IMR-90 (cell line): ENCODE data around the gene CBR1. TPM values are rescaled to one million over a fixed set of nuclear protein-coding genes. Genes with fewer than 3 reads are reported as not detected.

Experiments
- ATAC-seq: fragments of 200-7000 bp; cut with Tn5 transposase; 2 replicates; pipeline ENCODE4 v1.9.1; 2020; ENCODE audit warnings: low read depth, mild to moderate bottlenecking, moderate library complexity
- BruUV-seq: library from RNA; stranded (reverse); fragments of 400-500 nt; replicated peaks from 2 replicates; lab custom pipeline; 2021; lab: Mats Ljungman, UMichigan
- CTCF ChIA-PET: fragments of 300-600 bp; formaldehyde crosslinking; extraction: SDS; loops from one replicate; lab custom pipeline; 2021; ENCODE audit warnings: antibody characterized with exemption; lab: Yijun Ruan, JAX
- POLR2A ChIA-PET: fragments of 300-600 bp; sonication (Branson Sonifier 250); formaldehyde crosslinking; loops from one replicate; lab custom pipeline; 2022; ENCODE audit warnings: antibody characterized with exemption; ENCODE audit not compliant: unreplicated experiment; lab: Charles Lee
- DNase-seq: peaks from one replicate; pipeline ENCODE4 v3.0.0; 2013
- H2AFZ ChIP-seq: replicated peaks from 2 replicates; pipeline ENCODE3; 2013; ENCODE audit warnings: low read length, mild to moderate bottlenecking; ENCODE audit not compliant: poor library complexity
- H2AK5ac ChIP-seq: 2 replicates; pipeline ENCODE4 v1.6.1; 2013; ENCODE audit warnings: low read depth, low read length, inconsistent platforms
- H2AK9ac ChIP-seq: replicated peaks from 2 replicates; pipeline ENCODE3; 2013; ENCODE audit warnings: mild to moderate bottlenecking, low read depth, low read length, moderate library complexity; ENCODE audit not compliant: poor library complexity
- H2BK120ac ChIP-seq: 2 replicates; pipeline ENCODE4 v1.6.1; 2013; ENCODE audit warnings: low read depth, low read length, inconsistent platforms
- H2BK15ac ChIP-seq: 3 replicates; pipeline ENCODE4 v1.6.1; 2013; ENCODE audit warnings: low read depth, low read length, inconsistent platforms
- H2BK20ac ChIP-seq: 2 replicates; pipeline ENCODE4 v1.6.1; 2013; ENCODE audit warnings: low read depth, mild to moderate bottlenecking, inconsistent platforms, low read length, moderate library complexity
- H2BK5ac ChIP-seq: 2 replicates; pipeline ENCODE4 v1.6.1; 2013; ENCODE audit warnings: mild to moderate bottlenecking, low read depth, low read length, inconsistent platforms; ENCODE audit not compliant: poor library complexity, severe bottlenecking
- H3K14ac ChIP-seq: replicated peaks from 2 replicates; pipeline ENCODE4 v1.6.1; 2013; ENCODE audit warnings: low read depth, low read length, inconsistent platforms
- H3K18ac ChIP-seq: 2 replicates; pipeline ENCODE4 v1.6.1; 2013; ENCODE audit warnings: low read depth, low read length, control low read depth
- H3K23ac ChIP-seq: 2 replicates; pipeline ENCODE4 v1.6.1; 2013; ENCODE audit warnings: low read depth, low read length, inconsistent platforms
- H3K27ac ChIP-seq: 2 replicates; pipeline ENCODE4 v1.5.1; 2013; ENCODE audit warnings: mild to moderate bottlenecking, control low read depth, low read length; ENCODE audit not compliant: insufficient read depth
- H3K27me3 ChIP-seq: 2 replicates; pipeline ENCODE4 v1.6.1; 2013; ENCODE audit warnings: low read length; ENCODE audit not compliant: control insufficient read depth, insufficient read depth
- H3K36me3 ChIP-seq: 2 replicates; pipeline ENCODE4 v1.6.1; 2013; ENCODE audit warnings: low read length, mixed read lengths; ENCODE audit not compliant: control insufficient read depth, insufficient read depth
- H3K4ac ChIP-seq: 2 replicates; pipeline ENCODE4 v1.6.1; 2013; ENCODE audit warnings: low read depth, low read length, inconsistent platforms
- H3K4me1 ChIP-seq: 2 replicates; pipeline ENCODE4 v1.6.1; 2013; ENCODE audit warnings: low read length, mixed read lengths; ENCODE audit not compliant: control insufficient read depth, insufficient read depth
- H3K4me2 ChIP-seq: 2 replicates; pipeline ENCODE4 v1.6.1; 2013; ENCODE audit warnings: low read depth, mild to moderate bottlenecking, control low read depth, low read length, moderate library complexity
- H3K4me3 ChIP-seq: 2 replicates; pipeline ENCODE4 v1.5.1; 2013; ENCODE audit warnings: low read depth, mild to moderate bottlenecking, control low read depth, low read length, moderate library complexity; ENCODE audit not compliant: insufficient read depth
- H3K56ac ChIP-seq: 2 replicates; pipeline ENCODE4 v1.6.1; 2013; ENCODE audit warnings: low read length, inconsistent platforms; ENCODE audit not compliant: insufficient read depth; ENCODE audit errors: extremely low read depth
- H3K79me1 ChIP-seq, 2 experiments: 2 replicates each; pipeline ENCODE4 v1.6.1; 2013; ENCODE audit warnings: low read length in 2 of 2, inconsistent platforms in 1 of 2, low read depth in 1 of 2
- H3K9ac ChIP-seq: 2 replicates; pipeline ENCODE4 v1.6.1; 2013; ENCODE audit warnings: low read depth, low read length, control low read depth
- H3K9me1 ChIP-seq: 2 replicates; pipeline ENCODE4 v1.6.1; 2013; ENCODE audit warnings: low read length, inconsistent platforms; ENCODE audit not compliant: insufficient read depth
- H3K9me3 ChIP-seq: 2 replicates; pipeline ENCODE4 v1.6.1; 2013; ENCODE audit warnings: low read length; ENCODE audit not compliant: control insufficient read depth, insufficient read depth
- H4K20me1 ChIP-seq: 2 replicates; pipeline ENCODE4 v1.6.1; 2013; ENCODE audit warnings: low read length, inconsistent platforms; ENCODE audit not compliant: insufficient read depth
- H4K5ac ChIP-seq: 2 replicates; pipeline ENCODE4 v1.6.1; 2013; ENCODE audit warnings: mild to moderate bottlenecking, low read depth, low read length, control low read depth
- H4K8ac ChIP-seq, 2 experiments: 2 replicates each; pipeline ENCODE4 v1.6.1; 2013; ENCODE audit warnings: low read depth in 2 of 2, low read length in 2 of 2, control low read depth in 1 of 2, inconsistent platforms in 1 of 2
- H4K91ac ChIP-seq: 2 replicates; pipeline ENCODE4 v1.6.1; 2013; ENCODE audit warnings: low read depth, low read length, inconsistent platforms; ENCODE audit not compliant: insufficient read depth
- BHLHE40 ChIP-seq: fragments of 150-350 bp; IDR thresholded peaks from 2 replicates; pipeline ENCODE4 v1.6.1; 2016; ENCODE audit warnings: mild to moderate bottlenecking, low read depth, low read length
- CEBPB ChIP-seq: IDR thresholded peaks from 2 replicates; pipeline ENCODE4 v1.6.1; 2012; ENCODE audit warnings: low read depth, low read length, improper control_type of control experiment
- CTCF ChIP-seq: conservative IDR thresholded peaks from 2 replicates; pipeline ENCODE4 v1.5.1; 2012; ENCODE audit warnings: mild to moderate bottlenecking, low read depth, low read length, improper control_type of control experiment
- ELK1 ChIP-seq: fragments of 150-350 bp; IDR thresholded peaks from 2 replicates; pipeline ENCODE4 v1.6.1; 2016; ENCODE audit warnings: low read depth, mild to moderate bottlenecking, low read length, moderate library complexity, borderline replicate concordance
- MAZ ChIP-seq: IDR thresholded peaks from 2 replicates; pipeline ENCODE4 v1.6.1; 2012; ENCODE audit warnings: low read depth, mild to moderate bottlenecking, low read length, improper control_type of control experiment, moderate library complexity, borderline replicate concordance
- MXI1 ChIP-seq: IDR thresholded peaks from 2 replicates; pipeline ENCODE4 v1.6.1; 2012; ENCODE audit warnings: low read depth, mild to moderate bottlenecking, low read length, moderate library complexity, borderline replicate concordance
- NFE2L2 ChIP-seq: fragments of 150-350 bp; IDR thresholded peaks from 2 replicates; pipeline ENCODE4 v1.6.1; 2016; ENCODE audit warnings: low read depth, mild to moderate bottlenecking, low read length
- POLR2A ChIP-seq: IDR thresholded peaks from 2 replicates; pipeline ENCODE4 v1.6.1; 2012; ENCODE audit warnings: mild to moderate bottlenecking, low read depth, low read length
- RAD21 ChIP-seq: IDR thresholded peaks from 2 replicates; pipeline ENCODE4 v1.6.1; 2012; ENCODE audit warnings: low read length, improper control_type of control experiment
- RCOR1 ChIP-seq: IDR thresholded peaks from 2 replicates; pipeline ENCODE4 v1.6.1; 2012; ENCODE audit warnings: mild to moderate bottlenecking, low read length, improper control_type of control experiment; ENCODE audit not compliant: insufficient replicate concordance
- SMC3 ChIP-seq: fragments of 150-350 bp; IDR thresholded peaks from 2 replicates; pipeline ENCODE4 v1.6.1; 2016; ENCODE audit warnings: low read depth, mild to moderate bottlenecking, antibody characterized with exemption, low read length, moderate library complexity
- USF2 ChIP-seq: fragments of 150-350 bp; IDR thresholded peaks from 2 replicates; pipeline ENCODE4 v1.6.1; 2017; ENCODE audit warnings: mild to moderate bottlenecking, antibody characterized with exemption, low read length, low read depth
- WGBS, 2 experiments: methylation state at CpG; one replicate each; pipeline versions ENCODE4 v1.1.5 to v1.1.7; 2013; ENCODE audit warnings: missing lambda C conversion rate in 2 of 2; ENCODE audit not compliant: insufficient read length in 1 of 2; ENCODE audit errors: extremely low coverage in 2 of 2; 5-methylcytosine and 5-hydroxymethylcytosine counted together
- dilution Hi-C: fragments of 300-500 bp; cut with HindIII; formaldehyde crosslinking; loops from one replicate; pipeline ENCODE4 v1.14.3; 2018; ENCODE audit warnings: low sequenced_read_pairs; ENCODE audit not compliant: unreplicated experiment
- in situ Hi-C: fragments of 300-500 bp; cut with MboI; formaldehyde crosslinking; loops from 3 replicates; pipeline ENCODE4 v1.14.3; 2019; ENCODE audit warnings: low sequenced_read_pairs, inconsistent platforms, mixed read lengths
- intact Hi-C: fragments of 100-400 bp; cut with micrococcal nuclease; formaldehyde crosslinking; loops from 2 replicates; pipeline ENCODE4 v1.10.0; 2022
- polyA plus RNA-seq, 3 experiments: library from polyadenylated mRNA; depleted of rRNA; stranded (reverse); fragments of >200 nt; gene quantifications; 2 replicates each; pipeline ENCODE4 v1.2.3, GENCODE V29; 2012; ENCODE audit warnings: low replicate concordance in 1 of 3
- total RNA-seq: library from RNA; depleted of rRNA; stranded (reverse); fragments of >200 nt; gene quantifications from 2 replicates; pipeline ENCODE4 v1.2.3, GENCODE V29; 2012

The CBR1 gene
- total and polyA plus RNA-seq, 2 of the 4 experiments (the other 2 are of a cell fraction) = 122 to 222 TPM

- TF ChIP-seq USF2 = no peak
These were observed 17.7 kb downstream of the CBR1 start (continued) for GRCh38 chr21:36087362-36088138.

GRCh38 chr21:36089946-36090345, 20.1 kb downstream of the CBR1 start:
- no CpG with 5 or more reads among the region's 3 CpGs for WGBS, 2 experiments
- TF ChIP-seq SMC3 (no peak), BHLHE40 (no peak), MAZ (no peak), CTCF (no peak), ELK1 (no peak), POLR2A (no peak), MXI1 (no peak), RAD21 (no peak), RCOR1 (no peak), CEBPB (no peak), NFE2L2 (no peak)
- peaks cover 5% of the 10 kb centered on the region for H3K4me1 ChIP-seq
- dilution Hi-C loops = no loop called here
- H2BK120ac ChIP-seq = no peak overlapping the region
- H3K56ac ChIP-seq = no peak overlapping the region
- no peak overlapping the region for H2AFZ ChIP-seq
- ChIA-PET CTCF (interaction anchor here (2.2 kb wide), 1 partner anchor 23 kb away, joined by 6 read pairs; no protein-coding TSS in a partner anchor), POLR2A (no interaction called here)
- H3K18ac ChIP-seq = no peak overlapping the region
- no peaks in the 10 kb centered on the region for H4K20me1 ChIP-seq
- H3K4ac ChIP-seq = no peak overlapping the region
- H2BK20ac ChIP-seq = no peak overlapping the region
- H2BK5ac ChIP-seq = no peak overlapping the region
- peaks cover 4% of the 10 kb centered on the region; the same call in 1 of the 2 replicates for H3K27me3 ChIP-seq
- H3K23ac ChIP-seq = no peak overlapping the region
- H4K91ac ChIP-seq = no peak overlapping the region
- H3K9ac ChIP-seq = no peak overlapping the region
- in situ Hi-C loops = no loop called here
- intact Hi-C loops = no loop called here
- H2BK15ac ChIP-seq = no peak overlapping the region
- BruUV-seq = no TSS peak
- H3K27ac ChIP-seq = no peak overlapping the region
- H3K36me3 ChIP-seq = no peaks in the 10 kb centered on the region
- no peaks in the 10 kb centered on the region for H3K79me1 ChIP-seq
- H3K9me3 ChIP-seq = peaks cover 11% of the 10 kb centered on the region
- no peak overlapping the region for H3K4me3 ChIP-seq
- no peak overlapping the region for H2AK5ac ChIP-seq
- H3K4me2 ChIP-seq = no peak overlapping the region
- DNase-seq (no peak), ATAC-seq (no peak)
- H3K14ac ChIP-seq = no peak overlapping the region
- peaks cover 4% of the 10 kb centered on the region; the same call in 1 of the 2 replicates for H3K9me1 ChIP-seq
- no peak overlapping the region for H4K8ac ChIP-seq
- H2AK9ac ChIP-seq = no peak overlapping the region
- H4K5ac ChIP-seq = no peak overlapping the region
